Hepatic stellate cell (primary cell): ENCODE data around the gene COQ10A.
"Not testable (repeated sequence)": the region's sequence is repeated elsewhere in the genome, so short reads cannot be mapped to it uniquely, and the experiment has no call there.

Experiments used
- DNase-seq: peaks from one replicate; pipeline ENCODE4 v3.0.0; 2011; ENCODE audit warnings: low spot score

The COQ10A gene

DNA sequence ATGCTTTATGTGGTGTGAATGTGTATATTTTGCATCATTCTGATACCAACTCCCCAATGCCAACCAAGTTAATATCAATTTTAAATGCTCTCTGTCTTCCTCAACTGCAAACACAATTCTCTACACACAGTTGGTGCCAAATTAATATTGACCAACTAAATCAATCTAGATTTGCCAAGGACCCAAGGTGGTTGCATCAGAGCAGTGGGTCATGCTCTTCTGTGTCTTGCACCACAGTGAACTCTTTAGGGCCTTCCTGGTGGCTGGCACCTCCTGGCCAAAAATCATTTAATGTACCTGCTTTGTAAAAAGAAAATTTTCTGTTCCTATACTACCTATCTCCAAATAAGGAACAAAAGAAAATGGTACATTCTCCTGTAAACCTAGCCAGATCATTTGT, 14.1 kb downstream of the COQ10A start:
- DNase-seq, result no peak

DNA sequence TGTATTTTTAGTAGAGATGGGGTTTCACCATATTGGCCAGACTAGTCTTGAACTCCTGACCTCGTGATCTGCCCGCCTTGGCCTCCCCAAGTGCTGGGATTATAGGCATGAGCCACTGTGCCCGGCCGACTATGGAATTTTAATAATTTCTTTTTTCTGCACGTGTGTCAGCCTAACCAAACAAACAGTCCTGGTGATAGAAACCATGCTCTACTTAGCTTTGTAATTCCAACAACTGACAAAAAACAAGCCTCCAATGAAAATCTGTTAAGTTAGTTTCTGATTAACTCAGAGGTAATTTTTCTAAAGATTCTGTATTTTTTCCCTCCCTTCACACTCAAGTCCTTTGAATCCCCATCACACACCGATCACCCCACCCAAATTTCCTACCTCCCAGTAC, 15.3 kb downstream of the COQ10A start:
- no peak for DNase-seq

GRCh38 chr12:56282579-56282978, 15.8 kb downstream of the COQ10A start:
- no peak for DNase-seq

DNA sequence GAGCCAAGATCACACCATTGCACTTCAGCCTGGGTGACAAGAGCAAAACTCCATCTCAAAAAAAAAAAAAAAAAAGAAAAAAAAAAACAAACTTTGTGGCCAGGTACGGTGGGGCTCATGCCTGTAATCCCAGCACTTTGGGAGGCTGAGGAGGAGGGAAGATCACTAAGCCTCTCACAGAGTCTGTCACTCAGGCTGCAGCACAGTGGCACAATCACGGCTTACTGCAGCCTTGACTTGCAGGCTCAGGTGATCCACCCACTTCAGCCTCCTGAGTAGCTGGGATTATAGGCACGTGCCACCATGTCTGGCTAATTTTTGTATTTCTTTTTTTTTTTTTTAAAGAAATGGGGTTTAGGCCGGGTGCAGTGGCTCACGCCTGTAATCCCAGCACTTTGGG, 17.5 kb downstream of the COQ10A start:
- not testable (repeated sequence) for DNase-seq

DNA sequence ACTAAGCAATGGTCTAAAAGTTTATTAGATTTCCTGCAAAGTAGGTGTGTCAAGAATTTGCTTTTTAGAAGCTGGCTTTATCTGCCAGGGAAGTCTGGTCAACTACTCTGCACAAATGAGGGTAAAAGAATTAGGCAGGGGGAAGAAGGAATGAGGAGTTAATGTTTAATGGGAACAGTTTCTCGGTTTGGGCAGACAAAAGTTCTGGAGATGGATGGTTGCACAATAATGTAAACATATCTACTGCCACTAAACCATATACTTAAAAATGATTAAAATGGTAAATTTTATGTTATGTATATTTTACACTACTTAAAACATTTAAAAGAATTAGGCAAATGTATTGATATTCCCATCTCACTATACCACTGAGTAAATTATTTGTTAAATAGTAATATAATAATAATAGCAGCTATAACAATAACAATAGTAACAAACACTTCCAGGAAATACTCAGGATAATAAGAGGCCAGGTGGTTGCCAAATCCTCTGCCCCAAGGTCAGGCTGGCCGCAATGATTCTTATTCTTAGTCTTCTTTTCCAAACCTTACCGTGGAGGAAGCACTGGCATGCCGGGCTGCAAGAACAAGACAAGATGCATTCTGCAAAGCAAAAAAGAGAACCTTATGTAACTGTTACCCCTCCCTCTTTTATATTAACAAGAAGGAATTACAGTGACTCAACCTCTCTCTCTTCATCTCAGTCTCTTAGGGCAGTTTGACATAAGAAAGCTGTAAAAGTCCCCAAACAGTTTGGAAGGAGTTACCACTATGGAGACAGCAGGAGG, 19.5 kb downstream of the COQ10A start:
- DNase-seq, result no peak

DNA sequence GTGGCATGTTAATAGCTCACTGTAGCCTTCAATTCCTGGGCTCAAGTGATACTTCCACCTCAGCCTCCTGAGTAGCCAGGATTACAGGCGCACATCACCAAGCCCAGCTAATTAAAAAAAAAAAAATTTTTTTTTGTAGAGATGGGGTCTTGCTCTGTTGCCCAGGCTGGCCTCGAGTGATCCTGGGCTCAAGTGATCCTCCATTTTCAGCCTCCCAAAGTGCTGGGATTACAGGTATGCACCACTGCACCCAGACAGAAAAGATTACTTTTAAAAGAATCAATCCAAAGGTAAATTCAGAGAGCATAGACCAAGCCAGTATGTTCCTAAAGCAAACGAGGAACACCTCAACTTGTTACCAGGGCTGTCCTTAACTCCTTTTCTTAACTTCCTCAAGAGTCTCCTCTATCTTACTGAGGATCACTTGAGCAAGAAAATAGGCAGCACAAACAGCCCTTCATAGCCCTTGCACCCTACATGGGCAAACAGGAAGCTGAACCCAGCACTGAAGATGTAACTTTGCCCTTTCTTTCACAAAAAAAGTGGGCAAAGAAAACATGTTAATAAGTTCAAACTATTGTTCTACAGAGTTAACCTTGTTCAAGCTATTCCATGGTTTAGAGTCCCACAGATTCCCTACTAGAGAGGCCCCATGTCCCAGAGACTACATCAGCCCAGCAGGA, 22.1 kb downstream of the COQ10A start:
- DNase-seq, result no peak

- DNase-seq, result no peak
Measured at GRCh38 chr12:56293795-56294194, 27.1 kb downstream of the COQ10A start.

DNA sequence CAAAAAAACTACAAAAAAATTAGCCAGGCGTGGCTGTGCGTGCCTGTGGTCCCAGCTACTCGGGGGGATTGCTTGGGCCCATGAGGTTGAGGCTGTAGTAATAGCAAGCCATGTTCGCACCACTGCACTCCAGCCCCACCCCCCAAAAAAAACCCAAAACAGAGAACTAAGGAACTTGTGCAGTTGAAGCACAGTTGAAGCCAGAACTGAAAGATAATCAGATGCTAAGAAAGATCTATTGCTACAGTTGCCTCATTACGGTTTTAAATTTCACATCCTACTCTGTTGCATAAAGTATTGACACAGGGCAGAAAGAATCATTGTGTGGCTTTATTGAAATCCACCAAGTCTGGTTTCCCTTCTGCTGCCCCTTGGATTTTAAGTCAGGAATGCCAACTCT, 29.6 kb downstream of the COQ10A start:
- DNase-seq, result no peak

GRCh38 chr12:56297400-56297799, 30.7 kb downstream of the COQ10A start:
- DNase-seq, result no peak

DNA sequence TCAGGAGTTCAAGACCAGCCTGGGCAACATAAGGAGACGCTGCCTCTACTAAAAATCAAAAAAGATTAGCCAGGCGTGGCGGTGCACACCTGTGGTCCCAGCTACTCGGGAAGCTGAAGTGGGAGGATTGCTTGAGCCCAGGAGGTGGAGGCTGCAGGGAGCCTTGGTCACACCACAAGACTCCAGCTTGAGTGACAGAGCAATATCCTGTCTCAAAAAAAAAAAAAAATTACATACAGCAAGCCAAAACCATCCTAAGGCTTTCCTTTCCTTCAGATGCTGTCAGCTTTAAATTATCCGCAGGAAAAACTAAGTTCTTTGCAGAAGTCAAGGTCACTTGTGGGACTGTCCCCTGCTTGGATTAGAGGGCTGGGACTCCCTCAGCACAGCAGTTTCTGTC, 32.1 kb downstream of the COQ10A start:
- DNase-seq, result no peak

GRCh38 chr12:56299308-56299852, 32.6 kb downstream of the COQ10A start:
- peak; percentile 10 for DNase-seq

DNA sequence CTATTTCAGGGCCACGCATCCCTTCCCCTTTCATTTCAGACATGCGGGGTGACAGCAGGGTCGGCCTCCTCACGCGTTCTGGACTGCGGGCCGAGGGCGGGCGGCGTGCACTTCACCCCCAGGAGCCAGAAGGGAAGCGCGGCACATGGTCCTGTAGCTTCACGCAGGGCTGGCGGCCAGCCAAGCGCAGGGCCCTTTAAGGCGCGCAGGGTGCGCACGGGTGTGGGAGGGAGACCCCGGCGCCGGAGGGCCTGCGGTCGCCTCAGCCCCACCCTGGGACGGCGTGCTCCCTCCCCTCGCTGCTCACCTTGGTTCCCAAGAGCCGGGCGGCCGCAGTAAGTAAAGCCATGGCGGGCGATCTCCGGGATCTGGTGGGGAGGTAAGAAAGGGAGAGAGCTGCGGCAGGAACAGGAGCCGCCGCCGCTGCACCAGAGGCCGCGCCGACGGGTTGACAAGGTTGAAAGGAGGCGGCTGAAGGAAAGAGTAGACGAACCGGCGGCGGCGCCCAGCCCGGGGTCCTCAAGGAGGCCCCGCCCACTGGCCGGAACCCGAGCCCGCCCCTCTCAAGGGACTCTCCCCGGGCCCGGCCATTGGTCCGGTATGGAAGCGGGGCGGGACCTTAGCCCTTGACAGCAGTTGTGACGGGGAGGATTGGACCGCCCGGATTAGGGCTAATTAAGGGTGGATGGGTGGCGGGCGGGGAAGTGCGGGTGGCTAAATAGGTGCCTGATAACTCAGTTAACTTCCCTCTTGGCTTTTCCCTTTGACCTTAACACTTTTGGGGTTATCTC, 33.3 kb downstream of the COQ10A start, which contains the start of gene CS:
Gene CS (minus strand): TSS at position 478 of the 791 bp plus-strand sequence. CDS start 129 bp downstream, at position 349.
- peak; percentile 97 for DNase-seq

GRCh38 chr12:56300644-56301464, 34.1 kb downstream of the COQ10A start:
- peak; percentile 23 for DNase-seq

DNA sequence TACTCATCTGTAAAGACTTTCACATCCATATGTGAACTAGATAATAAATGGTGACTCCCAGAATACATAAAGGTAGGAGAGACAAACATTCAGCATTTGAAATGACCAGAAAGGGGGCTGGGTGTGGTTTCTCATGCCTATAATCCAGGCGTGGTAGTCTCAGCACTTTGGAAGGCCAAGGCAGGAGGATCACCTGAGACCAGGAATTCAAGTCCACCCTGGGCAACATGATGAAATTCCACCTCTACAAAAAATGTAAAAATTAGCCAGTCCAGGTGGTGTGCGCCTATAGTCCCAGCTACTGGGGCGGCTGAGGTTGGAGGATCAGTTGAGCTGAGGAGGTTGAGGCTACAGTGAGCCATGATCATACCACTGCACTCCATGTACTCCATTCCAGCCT, 37.5 kb downstream of the COQ10A start:
- DNase-seq, result no peak

DNA sequence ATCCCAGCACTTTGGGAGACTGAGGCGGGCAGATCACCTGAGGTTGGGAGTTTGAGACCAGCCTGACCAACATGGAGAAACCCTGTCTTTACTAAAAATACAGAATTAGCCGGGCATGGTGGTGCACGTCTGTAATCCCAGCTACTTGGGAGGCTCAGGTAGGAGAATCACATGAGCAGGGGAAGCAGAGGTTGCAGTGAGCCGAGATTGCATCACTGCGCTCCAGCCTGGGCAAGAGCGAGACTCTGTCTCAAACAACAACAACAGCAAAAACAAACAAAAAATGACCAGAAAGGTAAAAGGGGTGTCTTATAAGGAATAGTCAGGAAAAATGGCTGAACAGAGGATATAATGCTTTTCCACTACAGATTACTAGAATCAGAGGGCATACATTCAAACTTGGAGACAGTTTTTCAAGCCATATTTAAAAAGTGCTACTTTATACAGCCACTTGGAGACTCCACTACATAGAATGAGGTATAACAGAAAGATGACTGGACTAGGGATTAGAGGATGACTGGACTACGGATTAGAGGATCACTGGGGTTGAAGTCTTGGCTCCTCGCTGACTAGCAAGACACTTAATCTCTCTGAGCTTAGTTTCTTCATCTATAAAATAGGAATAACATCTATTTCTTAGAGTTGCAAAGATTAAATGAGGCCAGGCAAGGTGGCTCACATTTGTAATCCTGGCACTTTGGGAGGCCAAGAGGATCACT, 38.3 kb downstream of the COQ10A start:
- DNase-seq, result no peak

DNA sequence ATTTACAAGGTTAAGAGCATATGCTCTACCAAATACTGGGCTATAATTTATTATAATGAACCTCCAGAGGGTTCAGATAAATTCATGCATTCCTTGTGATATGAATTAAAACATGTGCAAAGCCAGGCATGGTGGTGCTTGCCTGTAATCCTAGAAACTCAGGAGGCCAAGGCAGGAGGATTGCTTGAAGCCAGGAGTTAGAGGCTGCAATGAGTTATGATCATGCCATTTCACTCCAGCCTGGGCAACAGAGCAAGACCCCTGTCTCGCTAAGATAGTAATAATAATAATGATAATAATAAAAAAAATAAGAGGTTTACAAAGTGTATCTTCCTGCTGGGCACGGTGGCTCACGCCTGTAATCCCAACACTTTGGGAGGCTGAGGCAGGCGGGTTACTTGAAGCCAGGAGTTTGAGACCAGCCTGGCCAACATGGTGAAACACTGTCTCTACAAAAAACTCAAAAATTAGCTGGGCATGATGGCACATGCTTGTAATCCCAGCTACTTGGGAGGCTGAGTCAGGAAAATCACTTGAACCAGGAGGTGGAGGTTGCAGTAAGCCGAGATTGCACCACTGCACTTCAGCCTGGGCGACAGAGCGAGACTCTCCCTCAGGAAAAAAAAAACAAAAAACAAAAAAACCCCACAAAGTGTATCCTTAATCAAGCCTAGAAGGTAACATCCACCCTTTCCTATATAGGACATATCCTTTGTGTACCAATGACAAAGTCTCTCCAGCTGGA, 40.7 kb downstream of the COQ10A start:
- DNase-seq, result no peak

GRCh38 chr12:56308714-56309113, 42.0 kb downstream of the COQ10A start:
- no peak for DNase-seq

DNA sequence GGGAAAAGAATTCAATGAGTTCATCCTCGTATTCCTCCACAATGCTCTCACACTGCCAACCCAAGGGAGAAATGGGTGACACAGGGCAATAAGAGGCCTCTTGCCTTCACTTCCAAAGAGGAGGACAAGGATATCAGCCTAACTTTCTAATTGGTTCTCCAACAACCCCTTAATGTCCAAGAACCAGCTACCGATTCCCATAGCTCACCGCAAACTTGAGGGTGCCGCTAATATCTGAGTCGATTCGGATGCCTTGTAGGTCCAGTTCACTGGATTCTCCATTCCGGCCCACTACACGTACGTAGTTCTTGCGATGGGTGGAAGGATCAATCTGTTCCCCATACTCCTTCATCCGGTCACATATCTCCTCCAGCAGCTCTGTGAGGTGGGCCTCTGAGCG, 44.3 kb downstream of the COQ10A start:
- DNase-seq, result no peak

DNA sequence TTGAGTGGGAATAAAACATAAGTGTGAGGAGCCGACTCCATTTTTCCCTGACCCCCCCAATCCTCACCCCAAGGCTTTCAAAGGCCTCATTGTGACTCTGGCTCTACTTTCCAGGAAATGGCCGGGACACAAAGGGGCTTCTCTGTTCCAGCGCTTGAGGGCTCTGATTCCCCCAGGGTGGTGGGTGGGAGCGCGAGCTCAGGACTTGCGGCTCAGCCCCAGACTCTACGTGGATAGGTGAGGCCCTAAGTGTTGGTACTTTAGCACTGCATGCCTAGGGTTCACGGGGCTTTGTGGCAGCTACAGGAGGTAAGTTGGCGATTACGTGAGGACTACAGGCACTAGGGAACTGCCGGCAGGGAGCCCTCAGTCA, 48.5 kb downstream of the COQ10A start:
- no peak for DNase-seq
